GM18951 (cell line): ENCODE results near the gene RSU1.

Experiments
- POLR2A ChIP-seq: IDR thresholded peaks from 4 replicates; pipeline ENCODE4 v1.6.1; 2011; ENCODE audit warnings: mild to moderate bottlenecking; ENCODE audit not compliant: insufficient read length, insufficient read depth; ENCODE audit errors: extremely low read depth
- in situ Hi-C: fragments of 300-500 bp; cut with MboI; formaldehyde crosslinking; loops from one replicate; pipeline ENCODE4 v1.12.0; 2022; ENCODE audit warnings: low sequenced_read_pairs, mixed read lengths, inconsistent platforms; ENCODE audit not compliant: unreplicated experiment

RSU1 gene

GRCh38 chr10:16817125-16818019 lies at the start of gene RSU1:
Gene RSU1, minus strand, starts transcription at chr10:16817424. Its CDS starts 343 bp downstream, at chr10:16817081.
- in situ Hi-C loops = no loop called here
- TF ChIP-seq POLR2A = peak; percentile 86

GRCh38 chr10:16866541-16867275 lies 49.5 kb upstream of the RSU1 start:
- in situ Hi-C loops = no loop called here
- TF ChIP-seq POLR2A = no peak

- in situ Hi-C loops = no loop called here
Observed at GRCh38 chr10:16865766-16866165, 48.5 kb upstream of the RSU1 start.

GRCh38 chr10:16863766-16864165 lies 46.5 kb upstream of the RSU1 start:
- no peak for TF ChIP-seq POLR2A
- in situ Hi-C loops = no loop called here

More at GRCh38 chr10:16865766-16866165, 48.5 kb upstream of the RSU1 start:
- TF ChIP-seq POLR2A = no peak

- in situ Hi-C loops = no loop called here
- no peak for TF ChIP-seq POLR2A
Observed at GRCh38 chr10:16857419-16857818, 40.2 kb upstream of the RSU1 start.

- in situ Hi-C loops = no loop called here
- TF ChIP-seq POLR2A = no peak
Observed at GRCh38 chr10:16856567-16856966, 39.3 kb upstream of the RSU1 start.

- no peak for TF ChIP-seq POLR2A
- in situ Hi-C loops = no loop called here
Observed at GRCh38 chr10:16856092-16856491, 38.9 kb upstream of the RSU1 start.

- no peak for TF ChIP-seq POLR2A
- in situ Hi-C loops = no loop called here
Observed at GRCh38 chr10:16854623-16855022, 37.4 kb upstream of the RSU1 start.

- TF ChIP-seq POLR2A = no peak
- in situ Hi-C loops = no loop called here
Observed at GRCh38 chr10:16853809-16854208, 36.6 kb upstream of the RSU1 start.

- no peak for TF ChIP-seq POLR2A
- in situ Hi-C loops = no loop called here
Observed at GRCh38 chr10:16853201-16853600, 36.0 kb upstream of the RSU1 start.

- in situ Hi-C loops = no loop called here
- no peak for TF ChIP-seq POLR2A
Observed at GRCh38 chr10:16852624-16853023, 35.4 kb upstream of the RSU1 start.

GRCh38 chr10:16848562-16849154 lies 31.4 kb upstream of the RSU1 start:
- in situ Hi-C loops = no loop called here
- TF ChIP-seq POLR2A = no peak

- in situ Hi-C loops = no loop called here
- TF ChIP-seq POLR2A = no peak
Observed at GRCh38 chr10:16847644-16848043, 30.4 kb upstream of the RSU1 start.

- TF ChIP-seq POLR2A = no peak
- in situ Hi-C loops = no loop called here
Observed at GRCh38 chr10:16845248-16845647, 28.0 kb upstream of the RSU1 start.
